ENCODE data around the gene COG5.
"Not testable (repeated sequence)": the region's sequence is repeated elsewhere in the genome, so short reads cannot be mapped to it uniquely, and the experiment has no call there.

Gene COG5

GRCh38 chr7:107579885-107580715 is 16.4 kb upstream of the COG5 start, which contains the start of gene BCAP29:
Gene BCAP29 (plus strand): TSS chr7:107580246. CDS start chr7:107580773, 527 bp downstream.
- DNase-seq: peak; percentile 75

- no peak for DNase-seq
These were observed 15.8 kb upstream of the COG5 start for GRCh38 chr7:107579554-107579884.

- no peak for DNase-seq
These were observed 9.8 kb upstream of the COG5 start for GRCh38 chr7:107573537-107573936.

- DNase-seq: no peak
These were observed 6.6 kb upstream of the COG5 start for GRCh38 chr7:107570298-107570697.

- DNase-seq: no peak
These were observed 1.0 kb upstream of the COG5 start for GRCh38 chr7:107564553-107565298.

GRCh38 chr7:107563081-107563774 is 492 bp downstream of the COG5 start:
- DNase-seq: no peak

- no peak for DNase-seq
These were observed 2.7 kb downstream of the COG5 start for GRCh38 chr7:107560898-107561516.

GRCh38 chr7:107559864-107560263 is 3.9 kb downstream of the COG5 start:
- no peak for DNase-seq

GRCh38 chr7:107555893-107556292 is 7.8 kb downstream of the COG5 start:
- DNase-seq: no peak

- DNase-seq: no peak
These were observed 11.8 kb downstream of the COG5 start for GRCh38 chr7:107551936-107552335.

- no peak for DNase-seq
These were observed 18.7 kb downstream of the COG5 start for GRCh38 chr7:107544848-107545591.

GRCh38 chr7:107543338-107543993 is 20.3 kb downstream of the COG5 start:
- DNase-seq: no peak

- no peak for DNase-seq
These were observed 25.7 kb downstream of the COG5 start for GRCh38 chr7:107538001-107538400.

GRCh38 chr7:107537228-107537627 is 26.5 kb downstream of the COG5 start:
- not testable (repeated sequence) for DNase-seq

- DNase-seq: no peak
These were observed 29.6 kb downstream of the COG5 start for GRCh38 chr7:107534139-107534538.

GRCh38 chr7:107530751-107531150 is 33.0 kb downstream of the COG5 start:
- no peak for DNase-seq

GRCh38 chr7:107528461-107528860 is 35.3 kb downstream of the COG5 start:
- DNase-seq: no peak

GRCh38 chr7:107527196-107527595 is 36.5 kb downstream of the COG5 start:
- DNase-seq: no peak

GRCh38 chr7:107526672-107527071 is 37.0 kb downstream of the COG5 start:
- no peak for DNase-seq

GRCh38 chr7:107506674-107507339 is 56.9 kb downstream of the COG5 start:
- DNase-seq: no peak

- DNase-seq: no peak
These were observed 57.6 kb downstream of the COG5 start for GRCh38 chr7:107505997-107506673.

All from activated naive CD4-positive, alpha-beta T cell treated with anti-CD3 and anti-CD28 coated beads, Interleukin-2, amount 50 U/mL, for 16 hours (primary cell).